Lung (tissue), 12 donors: ENCODE results near the gene PRKAR1A. TPM values are rescaled to one million over a fixed set of nuclear protein-coding genes. Genes with fewer than 3 reads are reported as not detected.

ENCODE experiments used
- ATAC-seq: fragments of 200-7000 bp; cut with Tn5 transposase; one replicate; pipeline ENCODE4 v1.9.1; 2020; ENCODE audit warnings: moderate number of reproducible peaks; ENCODE audit not compliant: insufficient read depth, low FRiP score
- DNase-seq, 3 donors: peaks; one replicate each; pipeline ENCODE4 v3.0.0-alpha.2; 2013 to 2017
- H3K27ac ChIP-seq, 2 donors: one replicate each; pipeline ENCODE4 v1.5.1; 2013; ENCODE audit warnings: mild to moderate bottlenecking in 2 of 2, moderate library complexity in 2 of 2, control low read depth in 1 of 2, inconsistent platforms in 1 of 2, low read depth in 1 of 2, low read length in 1 of 2
- H3K27me3 ChIP-seq, 3 donors: one replicate each; pipeline ENCODE4 v1.5.1; 2013; ENCODE audit warnings: low read length in 2 of 3; ENCODE audit not compliant: control insufficient read depth in 3 of 3, insufficient read depth in 3 of 3
- H3K36me3 ChIP-seq, 4 donors: one replicate each; pipeline ENCODE4 v1.5.1; 2013; ENCODE audit warnings: low read length in 4 of 4, mild to moderate bottlenecking in 1 of 4, moderate library complexity in 1 of 4; ENCODE audit not compliant: control insufficient read depth in 4 of 4, insufficient read depth in 4 of 4
- H3K4me1 ChIP-seq, 5 donors: one replicate each; pipeline ENCODE4 v1.5.1; 2013; ENCODE audit warnings: low read length in 5 of 5, mild to moderate bottlenecking in 2 of 5, moderate library complexity in 1 of 5; ENCODE audit not compliant: control insufficient read depth in 5 of 5, insufficient read depth in 5 of 5
- H3K4me3 ChIP-seq: one replicate; pipeline ENCODE4 v1.5.1; 2013; ENCODE audit warnings: mild to moderate bottlenecking, control low read depth, moderate library complexity
- H3K9ac ChIP-seq, 2 donors: one replicate each; pipeline ENCODE4 v1.5.1; 2013; ENCODE audit warnings: low read length in 2 of 2, control low read depth in 1 of 2; ENCODE audit not compliant: insufficient read depth in 1 of 2
- H3K9me3 ChIP-seq, 4 donors: one replicate each; pipeline ENCODE4 v1.5.1; 2013; ENCODE audit warnings: low read length in 3 of 4, mild to moderate bottlenecking in 1 of 4, moderate library complexity in 1 of 4; ENCODE audit not compliant: control insufficient read depth in 4 of 4, insufficient read depth in 3 of 4
- CTCF ChIP-seq: IDR thresholded peaks from 2 replicates; pipeline ENCODE4 v1.5.1; 2012; ENCODE audit warnings: mild to moderate bottlenecking; ENCODE audit errors: control extremely low read depth, extremely low read depth
- WGBS, 2 donors: extraction: QIAGEN DNeasy Blood & Tissue Kit; methylation state at CpG; one replicate each; pipeline ENCODE4 v1.1.7; 2013; 5-methylcytosine and 5-hydroxymethylcytosine counted together
- polyA plus RNA-seq, 2 donors: library from polyadenylated mRNA; stranded (reverse); fragments of 200-250 nt; gene quantifications; one replicate each; pipeline ENCODE4 v1.2.1, GENCODE V29; 2013
- total RNA-seq, 2 donors: library from RNA; depleted of rRNA in 1 of 2; stranded (reverse); fragments of >200 nt in 1 of 2; gene quantifications; one replicate each; pipeline ENCODE4 v1.2.1, GENCODE V29; 2014 to 2021
- donor health status: control.
- donor health status: control.
- donor health status: Bipolar disorder and iron deficiency.
- donor health status: healthy.
- donor health status: DM: yes; HTN: yes; CAD: no.

Gene PRKAR1A
- total and polyA plus RNA-seq, 4 donors = 74.0 to 422 (median 265) TPM

GRCh38 chr17:68592009-68592408 is 79.8 kb downstream of the PRKAR1A start:
- H3K27ac ChIP-seq = no peak overlapping the region

GRCh38 chr17:68592682-68593641 is 80.7 kb downstream of the PRKAR1A start:
- 69 to 75% methylated on average over 3 of the region's 3 CpGs for WGBS, 2 donors
- no peak for TF ChIP-seq CTCF
- ATAC-seq (no peak), DNase-seq (peak in 2 of 3 donors; percentile 22 to 64)
- H3K36me3 ChIP-seq = peaks cover 0 to 3% (median 0%) of the 10 kb centered on the region in 4 donors
- H3K4me3 ChIP-seq = no peak overlapping the region
- H3K4me1 ChIP-seq = peaks cover 3 to 11% (median 6%) of the 10 kb centered on the region in 5 donors
- H3K27me3 ChIP-seq = no peaks in the 10 kb centered on the region
- no peak overlapping the region for H3K27ac ChIP-seq
- peaks cover 0 to 6% (median 0%) of the 10 kb centered on the region in 4 donors for H3K9me3 ChIP-seq
- H3K9ac ChIP-seq = no peak overlapping the region

More at GRCh38 chr17:68592009-68592408, 79.8 kb downstream of the PRKAR1A start:
- no peak for TF ChIP-seq CTCF
- Histone ChIP-seq H3K4me3 (no peak overlapping the region), H3K36me3 (peaks cover 0 to 3% (median 0%) of the 10 kb centered on the region in 4 donors), H3K9ac (no peak overlapping the region), H3K4me1 (peaks cover 2 to 11% (median 5%) of the 10 kb centered on the region in 5 donors), H3K9me3 (peaks cover 0 to 6% (median 0%) of the 10 kb centered on the region in 4 donors), H3K27me3 (no peaks in the 10 kb centered on the region)
- 83 to 86% methylated on average over 2 of the region's 2 CpGs for WGBS, 2 donors
- ATAC-seq (no peak), DNase-seq (no peak)

DNA sequence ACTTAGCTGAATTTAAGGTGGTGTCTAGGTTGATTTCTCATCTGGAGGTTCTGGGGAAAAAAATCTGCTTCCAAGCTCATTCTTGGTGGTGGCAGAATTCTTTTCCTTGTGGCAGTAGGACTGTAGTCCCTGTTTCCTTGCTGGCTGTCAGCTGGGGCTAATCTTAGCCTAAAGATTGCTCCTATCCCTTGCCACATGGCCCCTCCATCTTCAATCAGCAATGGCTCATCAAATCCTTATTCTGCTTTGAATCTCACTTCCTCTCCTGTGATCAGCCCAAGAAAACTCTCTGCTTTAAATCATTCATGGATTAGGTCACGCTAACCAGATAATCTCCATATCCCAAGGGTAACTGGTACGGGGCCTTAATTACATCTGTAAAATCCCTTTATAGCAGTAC is 82.3 kb downstream of the PRKAR1A start:
- 94% methylated on average over 2 of the region's 2 CpGs for WGBS, 2 donors
- H3K27ac ChIP-seq = no peak overlapping the region

More for the DNA sequence above, 82.3 kb downstream of the PRKAR1A start:
- Histone ChIP-seq H3K9ac (no peak overlapping the region), H3K9me3 (no peaks in the 10 kb centered on the region), H3K4me3 (no peak overlapping the region), H3K36me3 (peaks cover 0 to 3% (median 0%) of the 10 kb centered on the region in 4 donors), H3K27me3 (peaks cover 0 to 11% (median 0%) of the 10 kb centered on the region in 3 donors), H3K4me1 (peaks cover 3 to 11% (median 6%) of the 10 kb centered on the region in 5 donors)
- ATAC-seq (no peak), DNase-seq (no peak)
- TF ChIP-seq CTCF = no peak
